ENCODE measurements around the gene SOWAHA.

The SOWAHA gene

DNA sequence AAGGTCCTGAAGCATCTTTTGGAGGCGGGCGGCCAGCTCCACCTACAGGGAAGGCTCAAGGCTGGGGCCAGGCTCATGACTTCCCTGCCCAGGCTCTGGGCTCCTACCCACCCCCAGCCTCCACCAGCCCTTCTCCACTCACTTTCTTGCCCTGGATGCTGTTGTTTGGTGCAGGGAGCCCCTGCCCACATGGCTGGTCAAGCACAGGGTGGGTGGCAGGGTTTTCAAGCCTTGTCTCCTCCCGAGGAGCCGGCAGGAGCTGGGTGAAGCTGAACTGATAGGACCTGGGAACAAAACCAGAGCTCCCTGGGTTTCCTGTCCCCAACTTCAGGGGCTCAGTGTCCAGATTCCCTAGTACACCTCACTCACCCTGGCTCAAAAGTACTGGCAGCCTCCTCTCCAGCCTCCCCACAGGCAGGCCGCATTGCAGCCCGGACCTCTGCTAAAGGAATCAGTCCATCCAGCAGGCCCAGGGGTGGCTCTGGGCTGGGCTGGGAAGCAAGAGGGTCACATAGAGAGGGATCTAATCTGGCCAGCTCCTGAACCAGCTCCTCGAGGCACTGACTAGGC lies 10.5 kb downstream of the SOWAHA start:
- H4K20me1 ChIP-seq (ENCODE audit: insufficient read depth): no peaks in the 10 kb centered on the region
- no peaks in the 10 kb centered on the region for H3K79me2 ChIP-seq (ENCODE audit: insufficient read depth, low read depth)
- no peak overlapping the region for H3K4me2 ChIP-seq
- H3K9ac ChIP-seq: no peak overlapping the region
- H3K27me3 ChIP-seq (ENCODE audit: insufficient read depth, low read depth): no peaks in the 10 kb centered on the region
- no peak overlapping the region for H3K27ac ChIP-seq
- H3K4me3 ChIP-seq (IDR thresholded peaks at IDR 0.05; ENCODE audit: insufficient read depth, low read depth, low read length): no peak overlapping the region
- TF ChIP-seq, protein P1, sequence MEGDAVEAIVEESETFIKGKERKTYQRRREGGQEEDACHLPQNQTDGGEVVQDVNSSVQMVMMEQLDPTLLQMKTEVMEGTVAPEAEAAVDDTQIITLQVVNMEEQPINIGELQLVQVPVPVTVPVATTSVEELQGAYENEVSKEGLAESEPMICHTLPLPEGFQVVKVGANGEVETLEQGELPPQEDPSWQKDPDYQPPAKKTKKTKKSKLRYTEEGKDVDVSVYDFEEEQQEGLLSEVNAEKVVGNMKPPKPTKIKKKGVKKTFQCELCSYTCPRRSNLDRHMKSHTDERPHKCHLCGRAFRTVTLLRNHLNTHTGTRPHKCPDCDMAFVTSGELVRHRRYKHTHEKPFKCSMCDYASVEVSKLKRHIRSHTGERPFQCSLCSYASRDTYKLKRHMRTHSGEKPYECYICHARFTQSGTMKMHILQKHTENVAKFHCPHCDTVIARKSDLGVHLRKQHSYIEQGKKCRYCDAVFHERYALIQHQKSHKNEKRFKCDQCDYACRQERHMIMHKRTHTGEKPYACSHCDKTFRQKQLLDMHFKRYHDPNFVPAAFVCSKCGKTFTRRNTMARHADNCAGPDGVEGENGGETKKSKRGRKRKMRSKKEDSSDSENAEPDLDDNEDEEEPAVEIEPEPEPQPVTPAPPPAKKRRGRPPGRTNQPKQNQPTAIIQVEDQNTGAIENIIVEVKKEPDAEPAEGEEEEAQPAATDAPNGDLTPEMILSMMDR (conservative IDR thresholded peaks at IDR 0.05; ENCODE audit: low read depth, low read length): no peak
- H2AFZ ChIP-seq (ENCODE audit: low read depth): no peak overlapping the region
- H3K36me3 ChIP-seq (ENCODE audit: insufficient read depth): no peaks in the 10 kb centered on the region
- H3K4me1 ChIP-seq (ENCODE audit: low read depth, poor library complexity, severe bottlenecking): peaks cover 3% of the 10 kb centered on the region

DNA sequence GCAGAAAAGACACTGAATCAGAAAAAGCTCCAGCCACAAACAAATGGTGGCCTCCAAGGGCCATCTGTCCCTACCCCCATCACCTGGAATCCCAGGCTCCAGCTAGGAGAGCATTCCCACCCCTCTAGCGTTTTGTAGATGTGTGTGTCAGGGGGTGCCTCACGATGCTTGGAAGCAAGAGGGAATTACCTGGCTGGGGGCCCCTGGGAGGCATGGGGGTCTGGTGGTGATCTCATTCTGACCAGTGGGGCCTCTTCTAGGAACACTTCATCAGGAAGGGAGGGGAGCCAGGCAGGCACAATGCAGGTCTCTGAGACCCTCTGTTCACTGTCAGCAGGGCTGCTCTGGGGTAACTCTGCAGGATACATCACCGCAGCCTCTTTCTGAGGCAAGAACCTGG lies 11.3 kb downstream of the SOWAHA start:
- H3K79me2 ChIP-seq (ENCODE audit: insufficient read depth, low read depth): no peaks in the 10 kb centered on the region
- no peak overlapping the region for H3K4me2 ChIP-seq
- H3K4me3 ChIP-seq (IDR thresholded peaks at IDR 0.05; ENCODE audit: insufficient read depth, low read depth, low read length): no peak overlapping the region
- TF ChIP-seq, protein P1 (conservative IDR thresholded peaks at IDR 0.05; ENCODE audit: low read depth, low read length): no peak
- no peak overlapping the region for H2AFZ ChIP-seq (ENCODE audit: low read depth)
- H3K4me1 ChIP-seq (ENCODE audit: low read depth, poor library complexity, severe bottlenecking): peaks cover 4% of the 10 kb centered on the region
- H3K36me3 ChIP-seq (ENCODE audit: insufficient read depth): no peaks in the 10 kb centered on the region
- no peaks in the 10 kb centered on the region for H3K27me3 ChIP-seq (ENCODE audit: insufficient read depth, low read depth)
- H3K27ac ChIP-seq: no peak overlapping the region
- no peaks in the 10 kb centered on the region for H4K20me1 ChIP-seq (ENCODE audit: insufficient read depth)
- H3K9ac ChIP-seq: no peak overlapping the region

DNA sequence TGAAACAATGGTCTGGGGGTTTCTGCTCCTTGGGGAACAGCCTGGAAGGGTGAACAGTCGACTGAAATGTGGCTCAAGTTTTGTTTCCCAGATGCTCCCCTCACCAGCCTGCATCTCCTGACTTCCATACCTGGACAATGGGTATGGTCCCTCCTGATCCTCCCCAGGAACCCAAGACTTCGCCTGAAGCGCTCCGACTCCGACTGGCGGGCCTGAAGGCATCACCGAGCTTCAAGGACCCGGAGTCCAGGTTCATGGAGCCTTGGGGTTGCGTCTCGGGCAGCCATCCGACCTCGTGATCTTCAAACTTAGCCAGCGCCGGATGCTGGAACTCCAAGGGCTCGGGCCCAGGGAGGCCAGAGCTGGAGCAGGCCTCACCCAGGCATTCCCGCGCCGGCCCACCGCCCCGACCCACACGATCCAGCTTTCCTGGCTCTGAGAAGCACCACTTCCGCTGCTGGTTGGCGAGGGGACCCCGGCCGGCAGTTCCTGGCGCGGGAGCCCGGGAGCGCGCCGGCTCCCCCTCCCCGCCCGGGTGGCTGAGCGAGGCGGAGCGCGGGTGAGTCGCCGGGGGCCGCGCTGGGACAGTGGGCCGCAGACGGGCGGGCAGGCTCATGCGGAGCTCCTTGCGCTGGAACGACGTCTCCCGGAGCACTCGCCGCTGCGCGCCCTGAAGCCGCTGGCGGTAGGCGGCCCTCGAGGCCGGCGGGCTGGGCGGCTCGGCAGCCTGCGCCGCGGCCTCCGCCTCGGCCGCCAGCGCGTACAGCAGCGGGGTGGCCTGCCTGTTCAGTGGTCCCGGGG lies 12.1 kb downstream of the SOWAHA start:
- Histone ChIP-seq H3K4me2 (no peak overlapping the region), H2AFZ (ENCODE audit: low read depth) (no peak overlapping the region), H4K20me1 (ENCODE audit: insufficient read depth) (no peaks in the 10 kb centered on the region), H3K4me3 (IDR thresholded peaks at IDR 0.05; ENCODE audit: insufficient read depth, low read depth, low read length) (no peak overlapping the region), H3K9ac (no peak overlapping the region), H3K27me3 (ENCODE audit: insufficient read depth, low read depth) (no peaks in the 10 kb centered on the region), H3K36me3 (ENCODE audit: insufficient read depth) (no peaks in the 10 kb centered on the region), H3K4me1 (ENCODE audit: low read depth, poor library complexity, severe bottlenecking) (peaks cover 5% of the 10 kb centered on the region), H3K27ac (no peak overlapping the region), H3K79me2 (ENCODE audit: insufficient read depth, low read depth) (no peaks in the 10 kb centered on the region)
- TF ChIP-seq, protein P1 (conservative IDR thresholded peaks at IDR 0.05; ENCODE audit: low read depth, low read length): no peak

DNA sequence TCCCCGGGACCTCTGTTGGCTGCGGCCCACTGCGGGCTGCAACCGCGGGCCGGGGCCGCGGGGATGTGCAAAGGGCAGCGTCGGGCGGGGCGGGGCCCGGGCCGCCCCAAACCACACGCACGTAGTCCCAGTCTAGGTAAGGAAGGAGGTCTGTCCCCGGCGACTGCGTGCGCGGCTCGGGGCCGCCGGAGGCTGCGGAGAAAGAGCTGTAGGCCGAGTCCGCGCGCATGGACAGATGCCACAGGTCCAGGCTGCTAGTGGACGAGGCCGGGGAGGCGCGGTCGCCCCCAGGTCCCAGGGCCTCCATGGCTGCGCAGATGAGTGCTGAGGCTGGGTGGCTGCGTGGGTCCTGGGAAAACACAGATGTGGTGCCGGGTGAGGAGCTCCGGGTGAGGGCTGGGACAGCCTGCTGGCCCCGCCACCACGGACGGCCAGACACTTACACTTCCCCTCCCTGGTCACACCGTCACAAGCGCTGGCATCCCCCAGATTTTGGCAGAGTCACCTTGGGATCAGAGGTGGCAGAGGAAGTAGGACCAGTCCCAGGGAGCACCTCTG lies 12.8 kb downstream of the SOWAHA start:
- Histone ChIP-seq H4K20me1 (ENCODE audit: insufficient read depth) (no peaks in the 10 kb centered on the region), H3K36me3 (ENCODE audit: insufficient read depth) (no peaks in the 10 kb centered on the region), H3K9ac (no peak overlapping the region), H3K27me3 (ENCODE audit: insufficient read depth, low read depth) (no peaks in the 10 kb centered on the region), H3K4me1 (ENCODE audit: low read depth, poor library complexity, severe bottlenecking) (peaks cover 7% of the 10 kb centered on the region), H3K4me3 (IDR thresholded peaks at IDR 0.05; ENCODE audit: insufficient read depth, low read depth, low read length) (no peak overlapping the region), H3K4me2 (no peak overlapping the region), H2AFZ (ENCODE audit: low read depth) (no peak overlapping the region), H3K27ac (no peak overlapping the region), H3K79me2 (ENCODE audit: insufficient read depth, low read depth) (no peaks in the 10 kb centered on the region)
- TF ChIP-seq, protein P1 (conservative IDR thresholded peaks at IDR 0.05; ENCODE audit: low read depth, low read length): no peak

All from KMS-11 (cell line).